Ectodermal cell (in vitro differentiated cells): Measurements from ENCODE around the gene LCLAT1.

ENCODE experiments used
- H3K27ac ChIP-seq: 2 replicates; pipeline ENCODE4 v1.7.0; 2013; ENCODE audit warnings: mild to moderate bottlenecking, low read depth, low read length; ENCODE audit not compliant: insufficient read depth, poor library complexity, severe bottlenecking
- H3K27me3 ChIP-seq: 2 replicates; pipeline ENCODE4 v1.7.0; 2013; ENCODE audit warnings: mild to moderate bottlenecking, low read length; ENCODE audit not compliant: insufficient read depth, control insufficient read depth, poor library complexity, severe bottlenecking
- H3K36me3 ChIP-seq: one replicate; pipeline ENCODE4 v1.7.0; 2013; ENCODE audit warnings: low read length; ENCODE audit not compliant: control insufficient read depth, insufficient read depth
- H3K4me1 ChIP-seq: one replicate; pipeline ENCODE4 v1.7.0; 2013; ENCODE audit warnings: low read length; ENCODE audit not compliant: control insufficient read depth, insufficient read depth
- H3K4me3 ChIP-seq: 2 replicates; pipeline ENCODE4 v1.7.0; 2013; ENCODE audit warnings: low read depth, low read length, control low read depth; ENCODE audit not compliant: insufficient read depth
- H3K9me3 ChIP-seq: 2 replicates; pipeline ENCODE4 v1.7.0; 2013; ENCODE audit warnings: mild to moderate bottlenecking, low read length, moderate library complexity; ENCODE audit not compliant: control insufficient read depth
- WGBS, 2 experiments: methylation state at CpG; one replicate each; pipeline ENCODE4 v1.1.7; 2013; ENCODE audit warnings: missing lambda C conversion rate in 2 of 2; 5-methylcytosine and 5-hydroxymethylcytosine counted together

The LCLAT1 gene

GRCh38 chr2:30661173-30662107 lies 214.4 kb downstream of the LCLAT1 start:
- 88% methylated on average over 5 of the region's 5 CpGs for WGBS, 2 experiments
- Histone ChIP-seq H3K27ac (no peak overlapping the region), H3K4me1 (no peaks in the 10 kb centered on the region), H3K4me3 (no peak overlapping the region), H3K36me3 (no peaks in the 10 kb centered on the region), H3K27me3 (no peaks in the 10 kb centered on the region), H3K9me3 (no peaks in the 10 kb centered on the region)

- H3K27ac ChIP-seq = no peak overlapping the region
- H3K27me3 ChIP-seq = no peaks in the 10 kb centered on the region
- WGBS, 2 experiments = 82 to 84% methylated on average over 12 of the region's 12 CpGs
- no peaks in the 10 kb centered on the region for H3K4me1 ChIP-seq
- no peaks in the 10 kb centered on the region for H3K36me3 ChIP-seq
- H3K4me3 ChIP-seq = no peak overlapping the region
- no peaks in the 10 kb centered on the region for H3K9me3 ChIP-seq
These were observed 215.5 kb downstream of the LCLAT1 start for GRCh38 chr2:30662268-30663131.

- H3K4me3 ChIP-seq = no peak overlapping the region
- WGBS, 2 experiments = 91 to 98% methylated on average over 4 of the region's 4 CpGs
- no peaks in the 10 kb centered on the region for H3K4me1 ChIP-seq
- no peaks in the 10 kb centered on the region for H3K36me3 ChIP-seq
- no peaks in the 10 kb centered on the region for H3K9me3 ChIP-seq
- H3K27ac ChIP-seq = no peak overlapping the region
- H3K27me3 ChIP-seq = no peaks in the 10 kb centered on the region
These were observed 216.3 kb downstream of the LCLAT1 start for GRCh38 chr2:30663321-30663720.

- no peak overlapping the region for H3K27ac ChIP-seq
- H3K27me3 ChIP-seq = no peaks in the 10 kb centered on the region
- H3K9me3 ChIP-seq = no peaks in the 10 kb centered on the region
- H3K4me3 ChIP-seq = no peak overlapping the region
- no peaks in the 10 kb centered on the region for H3K4me1 ChIP-seq
- no peaks in the 10 kb centered on the region for H3K36me3 ChIP-seq
- 91 to 95% methylated on average over 3 of the region's 3 CpGs for WGBS, 2 experiments
These were observed 216.8 kb downstream of the LCLAT1 start for GRCh38 chr2:30663806-30664205.

- Histone ChIP-seq H3K4me1 (no peaks in the 10 kb centered on the region), H3K9me3 (no peaks in the 10 kb centered on the region), H3K4me3 (no peak overlapping the region), H3K27me3 (no peaks in the 10 kb centered on the region), H3K27ac (no peak overlapping the region), H3K36me3 (no peaks in the 10 kb centered on the region)
- WGBS, 2 experiments = 94 to 96% methylated on average over 8 of the region's 8 CpGs
These were observed 217.8 kb downstream of the LCLAT1 start for GRCh38 chr2:30664761-30665358.

GRCh38 chr2:30665761-30666265 lies 218.8 kb downstream of the LCLAT1 start:
- H3K9me3 ChIP-seq = no peaks in the 10 kb centered on the region

GRCh38 chr2:30666266-30666874 lies 219.3 kb downstream of the LCLAT1 start:
- Histone ChIP-seq H3K36me3 (no peaks in the 10 kb centered on the region), H3K4me1 (no peaks in the 10 kb centered on the region), H3K27ac (no peak overlapping the region), H3K4me3 (no peak overlapping the region), H3K27me3 (no peaks in the 10 kb centered on the region), H3K9me3 (no peaks in the 10 kb centered on the region)
- 79 to 87% methylated on average over 4 of the region's 4 CpGs for WGBS, 2 experiments

More at GRCh38 chr2:30665761-30666265, 218.8 kb downstream of the LCLAT1 start:
- H3K4me3 ChIP-seq = no peak overlapping the region
- H3K27me3 ChIP-seq = no peaks in the 10 kb centered on the region
- H3K4me1 ChIP-seq = no peaks in the 10 kb centered on the region
- no peaks in the 10 kb centered on the region for H3K36me3 ChIP-seq
- WGBS, 2 experiments = 79 to 85% methylated on average over 3 of the region's 3 CpGs
- no peak overlapping the region for H3K27ac ChIP-seq

- Histone ChIP-seq H3K27me3 (no peaks in the 10 kb centered on the region), H3K9me3 (no peaks in the 10 kb centered on the region), H3K4me1 (no peaks in the 10 kb centered on the region), H3K27ac (no peak overlapping the region), H3K4me3 (no peak overlapping the region), H3K36me3 (no peaks in the 10 kb centered on the region)
- WGBS, 2 experiments = 89 to 91% methylated on average over 1 to 2 of the region's 2 CpGs
These were observed 223.4 kb downstream of the LCLAT1 start for GRCh38 chr2:30670453-30670852.

- H3K9me3 ChIP-seq = no peaks in the 10 kb centered on the region
- WGBS, 2 experiments = 88 to 97% methylated on average over 4 of the region's 4 CpGs
- no peaks in the 10 kb centered on the region for H3K4me1 ChIP-seq
- no peaks in the 10 kb centered on the region for H3K27me3 ChIP-seq
- H3K36me3 ChIP-seq = no peaks in the 10 kb centered on the region
- no peak overlapping the region for H3K4me3 ChIP-seq
- H3K27ac ChIP-seq = no peak overlapping the region
These were observed 226.1 kb downstream of the LCLAT1 start for GRCh38 chr2:30673127-30673526.
